ENCODE data around the gene C3orf22.

- TF ChIP-seq EP300 (conservative IDR thresholded peaks at IDR 0.05; ENCODE audit: poor library complexity, severe bottlenecking) (no peak), POLR2AphosphoS5 (IDR thresholded peaks at IDR 0.05) (no peak), EZH2 (IDR thresholded peaks at IDR 0.05; ENCODE audit: borderline replicate concordance, insufficient read depth, low read length, poor library complexity, severe bottlenecking) (no peak), SMC3 (conservative IDR thresholded peaks at IDR 0.05; ENCODE audit: poor library complexity) (no peak)
- TF ChIP-seq, protein P1, sequence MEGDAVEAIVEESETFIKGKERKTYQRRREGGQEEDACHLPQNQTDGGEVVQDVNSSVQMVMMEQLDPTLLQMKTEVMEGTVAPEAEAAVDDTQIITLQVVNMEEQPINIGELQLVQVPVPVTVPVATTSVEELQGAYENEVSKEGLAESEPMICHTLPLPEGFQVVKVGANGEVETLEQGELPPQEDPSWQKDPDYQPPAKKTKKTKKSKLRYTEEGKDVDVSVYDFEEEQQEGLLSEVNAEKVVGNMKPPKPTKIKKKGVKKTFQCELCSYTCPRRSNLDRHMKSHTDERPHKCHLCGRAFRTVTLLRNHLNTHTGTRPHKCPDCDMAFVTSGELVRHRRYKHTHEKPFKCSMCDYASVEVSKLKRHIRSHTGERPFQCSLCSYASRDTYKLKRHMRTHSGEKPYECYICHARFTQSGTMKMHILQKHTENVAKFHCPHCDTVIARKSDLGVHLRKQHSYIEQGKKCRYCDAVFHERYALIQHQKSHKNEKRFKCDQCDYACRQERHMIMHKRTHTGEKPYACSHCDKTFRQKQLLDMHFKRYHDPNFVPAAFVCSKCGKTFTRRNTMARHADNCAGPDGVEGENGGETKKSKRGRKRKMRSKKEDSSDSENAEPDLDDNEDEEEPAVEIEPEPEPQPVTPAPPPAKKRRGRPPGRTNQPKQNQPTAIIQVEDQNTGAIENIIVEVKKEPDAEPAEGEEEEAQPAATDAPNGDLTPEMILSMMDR (IDR thresholded peaks at IDR 0.05; ENCODE audit: poor library complexity, severe bottlenecking) = no peak
- TF ChIP-seq, protein P2, sequence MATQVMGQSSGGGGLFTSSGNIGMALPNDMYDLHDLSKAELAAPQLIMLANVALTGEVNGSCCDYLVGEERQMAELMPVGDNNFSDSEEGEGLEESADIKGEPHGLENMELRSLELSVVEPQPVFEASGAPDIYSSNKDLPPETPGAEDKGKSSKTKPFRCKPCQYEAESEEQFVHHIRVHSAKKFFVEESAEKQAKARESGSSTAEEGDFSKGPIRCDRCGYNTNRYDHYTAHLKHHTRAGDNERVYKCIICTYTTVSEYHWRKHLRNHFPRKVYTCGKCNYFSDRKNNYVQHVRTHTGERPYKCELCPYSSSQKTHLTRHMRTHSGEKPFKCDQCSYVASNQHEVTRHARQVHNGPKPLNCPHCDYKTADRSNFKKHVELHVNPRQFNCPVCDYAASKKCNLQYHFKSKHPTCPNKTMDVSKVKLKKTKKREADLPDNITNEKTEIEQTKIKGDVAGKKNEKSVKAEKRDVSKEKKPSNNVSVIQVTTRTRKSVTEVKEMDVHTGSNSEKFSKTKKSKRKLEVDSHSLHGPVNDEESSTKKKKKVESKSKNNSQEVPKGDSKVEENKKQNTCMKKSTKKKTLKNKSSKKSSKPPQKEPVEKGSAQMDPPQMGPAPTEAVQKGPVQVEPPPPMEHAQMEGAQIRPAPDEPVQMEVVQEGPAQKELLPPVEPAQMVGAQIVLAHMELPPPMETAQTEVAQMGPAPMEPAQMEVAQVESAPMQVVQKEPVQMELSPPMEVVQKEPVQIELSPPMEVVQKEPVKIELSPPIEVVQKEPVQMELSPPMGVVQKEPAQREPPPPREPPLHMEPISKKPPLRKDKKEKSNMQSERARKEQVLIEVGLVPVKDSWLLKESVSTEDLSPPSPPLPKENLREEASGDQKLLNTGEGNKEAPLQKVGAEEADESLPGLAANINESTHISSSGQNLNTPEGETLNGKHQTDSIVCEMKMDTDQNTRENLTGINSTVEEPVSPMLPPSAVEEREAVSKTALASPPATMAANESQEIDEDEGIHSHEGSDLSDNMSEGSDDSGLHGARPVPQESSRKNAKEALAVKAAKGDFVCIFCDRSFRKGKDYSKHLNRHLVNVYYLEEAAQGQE (IDR thresholded peaks at IDR 0.05; ENCODE audit: borderline replicate concordance) = no peak
Measured at GRCh38 chr3:126519506-126520455, 39.0 kb downstream of the C3orf22 start.

Data from neural cell (in vitro differentiated cells).